Measurements from ENCODE around the gene ST3GAL4.

DNA sequence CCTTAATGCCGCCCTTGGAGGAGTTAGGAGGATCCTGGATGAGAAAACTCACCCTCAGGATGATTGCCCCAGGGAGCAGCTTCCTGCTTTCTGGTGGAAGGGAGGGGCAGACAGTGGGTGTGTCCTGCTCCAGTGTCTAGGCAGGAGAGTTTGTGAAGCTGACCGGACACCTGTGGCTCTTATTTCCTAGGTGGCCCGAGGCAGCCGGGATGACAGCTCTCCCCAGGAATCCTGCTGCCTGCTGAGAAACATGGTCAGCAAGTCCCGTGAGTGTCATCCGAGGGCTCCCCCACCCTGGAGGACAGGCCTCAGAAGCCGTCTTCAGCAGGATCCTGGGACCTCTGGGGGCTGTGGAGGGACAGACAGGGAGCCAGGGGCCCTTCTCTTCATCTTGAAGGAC, 50.4 kb downstream of the ST3GAL4 start:
- TF ChIP-seq, protein P1, sequence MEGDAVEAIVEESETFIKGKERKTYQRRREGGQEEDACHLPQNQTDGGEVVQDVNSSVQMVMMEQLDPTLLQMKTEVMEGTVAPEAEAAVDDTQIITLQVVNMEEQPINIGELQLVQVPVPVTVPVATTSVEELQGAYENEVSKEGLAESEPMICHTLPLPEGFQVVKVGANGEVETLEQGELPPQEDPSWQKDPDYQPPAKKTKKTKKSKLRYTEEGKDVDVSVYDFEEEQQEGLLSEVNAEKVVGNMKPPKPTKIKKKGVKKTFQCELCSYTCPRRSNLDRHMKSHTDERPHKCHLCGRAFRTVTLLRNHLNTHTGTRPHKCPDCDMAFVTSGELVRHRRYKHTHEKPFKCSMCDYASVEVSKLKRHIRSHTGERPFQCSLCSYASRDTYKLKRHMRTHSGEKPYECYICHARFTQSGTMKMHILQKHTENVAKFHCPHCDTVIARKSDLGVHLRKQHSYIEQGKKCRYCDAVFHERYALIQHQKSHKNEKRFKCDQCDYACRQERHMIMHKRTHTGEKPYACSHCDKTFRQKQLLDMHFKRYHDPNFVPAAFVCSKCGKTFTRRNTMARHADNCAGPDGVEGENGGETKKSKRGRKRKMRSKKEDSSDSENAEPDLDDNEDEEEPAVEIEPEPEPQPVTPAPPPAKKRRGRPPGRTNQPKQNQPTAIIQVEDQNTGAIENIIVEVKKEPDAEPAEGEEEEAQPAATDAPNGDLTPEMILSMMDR (IDR thresholded peaks at IDR 0.05), result no peak
- peak in 1 of 2 donors; percentile 50 for TF ChIP-seq POLR2A (IDR thresholded peaks at IDR 0.05)
- TF ChIP-seq POLR2AphosphoS5 (IDR thresholded peaks at IDR 0.05), result no peak
- TF ChIP-seq EP300 (IDR thresholded peaks at IDR 0.05), result no peak

All from sigmoid colon (tissue), 4 donors.